GM13977 (cell line): ENCODE results near the gene LRRC10B.

Experiments
- DNase-seq: peaks from one replicate; pipeline ENCODE4 v3.0.0; 2012; ENCODE audit warnings: low spot score
- in situ Hi-C: fragments of 300-500 bp; cut with MboI; formaldehyde crosslinking; loops from one replicate; pipeline ENCODE4 v1.12.0; 2022; ENCODE audit warnings: low sequenced_read_pairs, low pct_unique_long_range_greater_than_20kb, mixed read lengths, inconsistent platforms; ENCODE audit not compliant: unreplicated experiment
- TF ChIP-seq, protein P1 (sequence below): IDR thresholded peaks from 2 replicates; pipeline ENCODE4 v1.5.1; 2012; ENCODE audit warnings: mild to moderate bottlenecking, control low read depth; ENCODE audit not compliant: insufficient read depth; ENCODE audit errors: extremely low read depth, missing control alignments

The LRRC10B gene

DNA sequence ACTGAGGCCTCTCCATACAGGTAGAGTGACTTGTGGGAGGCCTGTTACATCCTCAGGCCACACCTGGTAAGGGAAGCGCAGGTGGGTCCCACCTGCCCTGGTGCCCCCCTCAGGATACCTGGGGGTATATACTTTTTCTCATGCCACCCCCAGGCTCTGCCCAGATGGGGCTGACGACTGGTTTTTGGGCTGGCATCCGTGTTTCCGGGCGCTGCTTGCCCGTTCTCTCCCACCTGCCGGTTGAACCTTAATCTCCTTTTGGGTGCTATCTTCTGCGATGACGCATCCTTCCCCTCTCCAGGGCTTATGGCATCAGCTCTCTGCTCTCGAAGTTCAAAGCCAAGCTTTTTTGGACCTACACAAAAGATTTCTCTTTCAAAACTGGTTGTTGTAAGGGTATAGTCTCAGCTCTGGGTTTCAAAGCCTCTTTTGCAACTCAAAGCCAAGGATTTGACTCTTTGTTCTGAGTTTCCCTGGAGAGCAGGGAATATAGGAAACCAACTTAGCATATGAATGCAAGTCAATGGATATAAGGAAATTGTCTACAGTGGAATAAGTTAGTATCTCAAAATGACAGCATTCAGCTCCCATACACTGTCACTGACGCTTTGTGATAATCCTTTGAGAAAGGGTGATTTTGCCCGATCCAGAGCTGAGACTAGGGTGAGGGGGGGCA, 8.6 kb upstream of the LRRC10B start:
- TF ChIP-seq, protein P1, sequence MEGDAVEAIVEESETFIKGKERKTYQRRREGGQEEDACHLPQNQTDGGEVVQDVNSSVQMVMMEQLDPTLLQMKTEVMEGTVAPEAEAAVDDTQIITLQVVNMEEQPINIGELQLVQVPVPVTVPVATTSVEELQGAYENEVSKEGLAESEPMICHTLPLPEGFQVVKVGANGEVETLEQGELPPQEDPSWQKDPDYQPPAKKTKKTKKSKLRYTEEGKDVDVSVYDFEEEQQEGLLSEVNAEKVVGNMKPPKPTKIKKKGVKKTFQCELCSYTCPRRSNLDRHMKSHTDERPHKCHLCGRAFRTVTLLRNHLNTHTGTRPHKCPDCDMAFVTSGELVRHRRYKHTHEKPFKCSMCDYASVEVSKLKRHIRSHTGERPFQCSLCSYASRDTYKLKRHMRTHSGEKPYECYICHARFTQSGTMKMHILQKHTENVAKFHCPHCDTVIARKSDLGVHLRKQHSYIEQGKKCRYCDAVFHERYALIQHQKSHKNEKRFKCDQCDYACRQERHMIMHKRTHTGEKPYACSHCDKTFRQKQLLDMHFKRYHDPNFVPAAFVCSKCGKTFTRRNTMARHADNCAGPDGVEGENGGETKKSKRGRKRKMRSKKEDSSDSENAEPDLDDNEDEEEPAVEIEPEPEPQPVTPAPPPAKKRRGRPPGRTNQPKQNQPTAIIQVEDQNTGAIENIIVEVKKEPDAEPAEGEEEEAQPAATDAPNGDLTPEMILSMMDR = no peak
- DNase-seq = no peak
- in situ Hi-C loops = no loop called here

DNA sequence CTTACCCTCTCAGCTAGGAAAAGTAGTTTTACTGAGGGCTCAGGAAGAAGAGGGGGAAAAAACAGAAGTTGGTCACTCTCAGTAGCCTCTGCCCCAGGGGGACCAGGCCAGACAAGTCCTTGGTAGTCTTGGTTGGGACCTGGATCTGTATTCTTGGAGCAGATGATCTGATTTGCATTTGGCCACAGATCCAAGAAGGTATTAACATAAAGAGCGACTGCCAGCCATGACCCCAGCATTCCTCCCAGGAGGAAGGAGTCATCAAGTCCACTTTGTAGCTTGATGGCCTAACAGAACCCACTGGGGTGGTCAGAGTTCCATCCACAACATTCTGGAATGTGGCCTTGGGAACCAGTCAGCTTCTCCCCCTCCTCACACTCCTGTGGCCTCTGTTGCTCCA, 6.0 kb upstream of the LRRC10B start:
- in situ Hi-C loops = no loop called here
- DNase-seq = no peak
- TF ChIP-seq, protein P1 = no peak

DNA sequence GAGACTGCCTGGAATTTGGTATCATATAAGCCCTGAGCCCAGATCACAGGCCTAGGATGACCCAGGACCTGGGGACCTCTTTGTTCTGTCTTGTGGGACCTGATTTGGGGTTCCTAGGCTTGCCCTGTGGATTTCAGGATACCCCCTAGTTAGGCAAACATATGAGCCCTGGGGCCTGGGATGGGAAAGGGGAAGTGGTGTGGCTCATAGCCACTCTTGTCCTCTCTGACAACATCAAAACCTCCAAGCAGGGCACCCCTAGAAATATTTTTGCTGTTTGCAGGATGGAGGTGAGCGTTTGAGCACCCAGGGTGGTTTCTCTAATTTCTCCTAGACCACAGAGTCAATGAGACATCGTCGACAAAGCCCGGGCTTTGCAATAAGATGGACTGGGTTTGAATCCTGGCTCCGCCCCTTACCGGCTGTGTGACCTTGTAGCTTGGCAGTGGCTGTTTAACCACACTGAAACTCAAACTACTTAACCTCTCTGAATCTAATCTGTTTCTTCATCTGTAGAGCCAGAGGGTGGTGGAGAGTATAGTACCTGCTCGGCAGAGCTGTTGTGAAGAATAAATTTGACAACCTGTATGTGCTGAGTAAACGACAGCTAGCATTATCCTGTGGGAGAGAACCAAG, 5.3 kb upstream of the LRRC10B start:
- TF ChIP-seq, protein P1 = no peak
- DNase-seq = no peak
- in situ Hi-C loops = no loop called here

DNA sequence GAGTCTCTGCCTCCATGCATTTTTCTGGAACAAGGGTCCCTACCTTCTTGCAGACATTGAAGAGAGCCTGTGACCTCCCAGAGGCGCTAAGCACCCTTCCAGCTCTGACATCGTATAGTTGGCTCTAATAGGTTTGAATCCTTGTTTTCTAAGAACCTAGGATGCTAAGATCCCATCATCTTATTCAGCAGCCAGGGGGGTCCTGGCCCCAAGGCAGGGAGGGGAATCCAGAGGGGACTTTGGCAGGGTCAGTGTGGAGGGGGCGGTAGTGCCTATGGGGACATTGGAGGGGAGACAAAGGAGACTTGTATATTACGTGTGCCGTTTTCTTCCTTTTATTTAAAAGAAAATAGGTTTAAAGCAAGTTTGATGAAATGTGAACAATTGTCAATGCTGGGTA, 3.4 kb upstream of the LRRC10B start:
- no peak for DNase-seq
- in situ Hi-C loops = no loop called here
- TF ChIP-seq, protein P1 = no peak

DNA sequence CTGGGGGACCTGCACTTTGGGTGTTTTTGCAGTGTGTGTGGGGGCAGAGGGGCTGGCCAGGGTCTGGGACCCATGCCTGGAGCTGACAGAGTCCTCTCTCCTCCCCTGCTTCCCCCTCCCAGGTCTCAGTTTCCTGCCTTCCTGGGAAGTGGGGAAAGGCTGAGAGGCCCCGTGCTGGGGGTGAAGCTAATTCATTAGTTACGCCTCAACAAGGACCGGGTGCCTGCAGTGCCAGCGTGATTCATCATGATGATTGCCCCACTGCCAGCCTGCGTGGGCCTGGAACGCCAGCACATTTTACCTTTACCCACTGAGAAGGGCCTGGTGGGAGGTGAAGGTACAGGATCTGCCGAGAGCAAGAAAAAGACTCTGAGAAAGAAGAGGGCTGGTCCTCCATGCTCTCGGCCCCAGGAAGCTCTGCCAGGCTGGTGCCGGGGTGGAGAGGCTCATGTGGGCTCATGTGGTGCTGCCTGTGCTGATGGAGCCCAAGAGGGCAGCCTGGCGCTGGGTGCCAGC, 2.9 kb upstream of the LRRC10B start:
- TF ChIP-seq, protein P1 = no peak
- DNase-seq = no peak
- in situ Hi-C loops = no loop called here

DNA sequence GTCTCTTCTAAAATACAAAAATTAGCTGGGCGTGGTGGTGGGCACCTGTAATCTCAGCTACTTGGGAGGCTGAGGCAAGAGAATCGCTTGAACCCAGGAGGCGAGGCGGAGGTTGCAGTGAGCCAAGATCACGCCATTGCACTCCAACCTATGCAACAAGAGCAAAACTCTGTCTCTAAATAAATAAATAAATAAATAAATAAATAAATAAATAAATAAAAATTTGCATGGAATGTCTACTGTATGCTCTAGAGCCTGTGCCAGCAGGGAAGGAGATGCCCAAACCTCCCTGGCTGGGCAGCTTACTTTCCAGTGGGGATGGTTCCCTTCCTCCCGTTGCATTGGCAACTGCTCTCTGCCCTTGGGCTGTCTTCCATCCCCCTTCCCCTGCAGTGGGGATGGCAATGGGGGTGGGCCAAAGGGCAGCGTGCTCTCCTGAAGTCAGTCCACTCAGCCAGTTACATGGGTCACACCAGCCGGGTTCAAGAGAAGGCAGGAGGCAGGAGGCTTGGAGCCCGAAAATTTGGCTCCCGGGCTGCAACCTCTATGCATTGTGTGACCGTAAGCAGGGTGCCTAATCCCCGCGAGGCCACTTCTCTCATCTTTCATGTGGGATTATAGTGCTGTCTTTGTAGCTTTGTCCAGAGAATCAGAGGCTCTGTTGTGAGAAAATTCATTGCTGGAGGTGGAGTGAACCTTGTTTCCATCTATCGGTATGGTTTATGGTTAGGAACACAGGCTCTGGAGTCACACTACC, 1.4 kb upstream of the LRRC10B start:
- DNase-seq = no peak
- in situ Hi-C loops = no loop called here
- TF ChIP-seq, protein P1 = no peak
